NB4 (cell line): Measurements from ENCODE around the gene BMPR1B.

Experiments used
- CTCF ChIP-seq: IDR thresholded peaks from one replicate; pipeline ENCODE4 v1.5.1; 2012; ENCODE audit warnings: low read depth, low read length
- POLR2A ChIP-seq: IDR thresholded peaks from 2 replicates; pipeline ENCODE4 v1.6.1; 2011; ENCODE audit warnings: mild to moderate bottlenecking; ENCODE audit not compliant: insufficient read length; ENCODE audit errors: extremely low read depth

- no peak for TF ChIP-seq CTCF
- TF ChIP-seq POLR2A = no peak
These were observed 395.4 kb downstream of the BMPR1B start for GRCh38 chr4:95153182-95153581.
